Brain microvascular endothelial cell (primary cell): ENCODE measurements around the gene PHF2.

ENCODE experiments used
- DNase-seq: peaks from one replicate; pipeline ENCODE4 v3.0.0-alpha.2; 2020
- H3K27ac ChIP-seq: fragments of 250-450 bp; sonication (Bioruptor Pico); 2 replicates; pipeline ENCODE4 v1.5.1; 2020; ENCODE audit warnings: mild to moderate bottlenecking, moderate library complexity
- H3K27me3 ChIP-seq: fragments of 250-450 bp; sonication (Bioruptor Pico); replicated peaks from 2 replicates; pipeline ENCODE4 v1.5.1; 2020; ENCODE audit warnings: mild to moderate bottlenecking
- H3K36me3 ChIP-seq: fragments of 250-450 bp; sonication (Bioruptor Pico); replicated peaks from 2 replicates; pipeline ENCODE4 v1.5.1; 2020; ENCODE audit warnings: mild to moderate bottlenecking
- H3K4me3 ChIP-seq: 2 replicates; pipeline ENCODE4 v1.5.1; 2011; ENCODE audit warnings: low read depth, mild to moderate bottlenecking, control low read depth, low read length, moderate library complexity
- CTCF ChIP-seq: IDR thresholded peaks from 2 replicates; pipeline ENCODE4 v1.5.1; 2011; ENCODE audit warnings: low read depth, mild to moderate bottlenecking, moderate library complexity, low read length, control low read depth, inconsistent platforms; ENCODE audit errors: missing control alignments
- in situ Hi-C: cut with HindIII; loops from 2 replicates; pipeline ENCODE4 v1.10.0; 2017; ENCODE audit warnings: low sequenced_read_pairs, low pct_ligation_motif_present

The PHF2 gene

GRCh38 chr9:93575796-93576257 lies 557 bp upstream of the PHF2 start:
- in situ Hi-C loops = no loop called here
- H3K27ac ChIP-seq = peak overlapping the region; percentile 44
- H3K4me3 ChIP-seq = peak overlapping the region; percentile 69
- no peaks in the 10 kb centered on the region for H3K36me3 ChIP-seq
- DNase-seq = no peak
- H3K27me3 ChIP-seq = no peaks in the 10 kb centered on the region
- TF ChIP-seq CTCF = no peak

GRCh38 chr9:93577078-93577974 lies 942 bp downstream of the PHF2 start:
- no peak for DNase-seq
- no peaks in the 10 kb centered on the region for H3K36me3 ChIP-seq
- H3K27me3 ChIP-seq = no peaks in the 10 kb centered on the region
- in situ Hi-C loops = no loop called here
- no peak for TF ChIP-seq CTCF
- no peak overlapping the region for H3K27ac ChIP-seq
- H3K4me3 ChIP-seq = peak overlapping the region; percentile 69

GRCh38 chr9:93577975-93578682 lies 1.7 kb downstream of the PHF2 start:
- DNase-seq = no peak
- TF ChIP-seq CTCF = no peak
- in situ Hi-C loops = no loop called here
- Histone ChIP-seq H3K4me3 (peak overlapping the region; percentile 69), H3K27ac (no peak overlapping the region), H3K36me3 (no peaks in the 10 kb centered on the region), H3K27me3 (no peaks in the 10 kb centered on the region)

GRCh38 chr9:93578844-93579243 lies 2.5 kb downstream of the PHF2 start:
- in situ Hi-C loops = no loop called here
- Histone ChIP-seq H3K27me3 (no peaks in the 10 kb centered on the region), H3K36me3 (no peaks in the 10 kb centered on the region), H3K27ac (no peak overlapping the region), H3K4me3 (no peak overlapping the region)
- DNase-seq = no peak
- TF ChIP-seq CTCF = no peak

GRCh38 chr9:93579711-93580516 lies 3.5 kb downstream of the PHF2 start:
- no peak for DNase-seq
- Histone ChIP-seq H3K4me3 (no peak overlapping the region), H3K27ac (no peak overlapping the region), H3K36me3 (no peaks in the 10 kb centered on the region), H3K27me3 (no peaks in the 10 kb centered on the region)
- TF ChIP-seq CTCF = no peak
- in situ Hi-C loops = no loop called here
